ENCODE data around the gene SPAG4. TPM values are rescaled to one million over a fixed set of nuclear protein-coding genes. Genes with fewer than 3 reads are reported as not detected.

Gene SPAG4
- total and polyA plus RNA-seq, 7 donors: 0.49 to 2.1 (median 1.1) TPM

GRCh38 chr20:35588397-35588796 lies 27.2 kb upstream of the SPAG4 start:
- H3K27me3 ChIP-seq (ENCODE audit: insufficient read depth in 3 of 3, low read length in 2 of 3): no peaks in the 10 kb centered on the region
- DNase-seq: peak in 1 of 2 donors; percentile 7
- H3K9me3 ChIP-seq: no peaks in the 10 kb centered on the region
- intact Hi-C loops (cut with DNase I): no loop called here
- TF ChIP-seq, protein P1, sequence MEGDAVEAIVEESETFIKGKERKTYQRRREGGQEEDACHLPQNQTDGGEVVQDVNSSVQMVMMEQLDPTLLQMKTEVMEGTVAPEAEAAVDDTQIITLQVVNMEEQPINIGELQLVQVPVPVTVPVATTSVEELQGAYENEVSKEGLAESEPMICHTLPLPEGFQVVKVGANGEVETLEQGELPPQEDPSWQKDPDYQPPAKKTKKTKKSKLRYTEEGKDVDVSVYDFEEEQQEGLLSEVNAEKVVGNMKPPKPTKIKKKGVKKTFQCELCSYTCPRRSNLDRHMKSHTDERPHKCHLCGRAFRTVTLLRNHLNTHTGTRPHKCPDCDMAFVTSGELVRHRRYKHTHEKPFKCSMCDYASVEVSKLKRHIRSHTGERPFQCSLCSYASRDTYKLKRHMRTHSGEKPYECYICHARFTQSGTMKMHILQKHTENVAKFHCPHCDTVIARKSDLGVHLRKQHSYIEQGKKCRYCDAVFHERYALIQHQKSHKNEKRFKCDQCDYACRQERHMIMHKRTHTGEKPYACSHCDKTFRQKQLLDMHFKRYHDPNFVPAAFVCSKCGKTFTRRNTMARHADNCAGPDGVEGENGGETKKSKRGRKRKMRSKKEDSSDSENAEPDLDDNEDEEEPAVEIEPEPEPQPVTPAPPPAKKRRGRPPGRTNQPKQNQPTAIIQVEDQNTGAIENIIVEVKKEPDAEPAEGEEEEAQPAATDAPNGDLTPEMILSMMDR (IDR thresholded peaks at IDR 0.05): no peak
- no peaks in the 10 kb centered on the region for H3K4me1 ChIP-seq
- no peak overlapping the region for H3K4me3 ChIP-seq
- no peak for ATAC-seq
- WGBS, 3 donors: 85 to 89% (median 86%) methylated on average over 14 of the region's 14 CpGs
- H3K27ac ChIP-seq: no peak overlapping the region
- H3K36me3 ChIP-seq (ENCODE audit: insufficient read depth in 1 of 2, low read depth in 1 of 2): no peaks in the 10 kb centered on the region

GRCh38 chr20:35592339-35592974 lies 23.2 kb upstream of the SPAG4 start:
- intact Hi-C loops (cut with DNase I): loop anchor here in 1 of 2 donors (10.0 kb wide), 1 partner anchor 312 kb away; no protein-coding TSS in a partner anchor
- ATAC-seq: no peak
- H3K9me3 ChIP-seq: no peaks in the 10 kb centered on the region
- peaks cover 0 to 1% (median 0%) of the 10 kb centered on the region in 3 donors for H3K27me3 ChIP-seq (ENCODE audit: insufficient read depth in 3 of 3, low read length in 2 of 3)
- H3K4me3 ChIP-seq: no peak overlapping the region
- no peaks in the 10 kb centered on the region for H3K36me3 ChIP-seq (ENCODE audit: insufficient read depth in 1 of 2, low read depth in 1 of 2)
- H3K4me1 ChIP-seq: no peaks in the 10 kb centered on the region
- H3K27ac ChIP-seq: no peak overlapping the region
- DNase-seq: no peak
- WGBS, 3 donors: 25 to 40% (median 29%) methylated on average over 2 of the region's 2 CpGs
- TF ChIP-seq, protein P1 (IDR thresholded peaks at IDR 0.05): no peak

GRCh38 chr20:35595456-35595855 lies 20.2 kb upstream of the SPAG4 start:
- TF ChIP-seq, protein P1 (IDR thresholded peaks at IDR 0.05): no peak
- 85 to 92% (median 86%) methylated on average over 17 of the region's 17 CpGs for WGBS, 3 donors
- Histone ChIP-seq H3K4me1 (peaks cover under 1% of the 10 kb centered on the region), H3K36me3 (ENCODE audit: insufficient read depth in 1 of 2, low read depth in 1 of 2) (no peaks in the 10 kb centered on the region), H3K27me3 (ENCODE audit: insufficient read depth in 3 of 3, low read length in 2 of 3) (peaks cover 0 to 11% (median 1%) of the 10 kb centered on the region in 3 donors), H3K4me3 (no peak overlapping the region), H3K9me3 (no peaks in the 10 kb centered on the region), H3K27ac (no peak overlapping the region)
- intact Hi-C loops (cut with DNase I): loop anchor here in 1 of 2 donors (10.0 kb wide), 1 partner anchor 309 kb away; no protein-coding TSS in a partner anchor
- DNase-seq (no peak), ATAC-seq (no peak)

- TF ChIP-seq, protein P1 (IDR thresholded peaks at IDR 0.05): no peak
- no peaks in the 10 kb centered on the region for H3K9me3 ChIP-seq
- H3K27ac ChIP-seq: no peak overlapping the region
- H3K36me3 ChIP-seq (ENCODE audit: insufficient read depth in 1 of 2, low read depth in 1 of 2): no peaks in the 10 kb centered on the region
- DNase-seq (no peak), ATAC-seq (no peak)
- WGBS, 3 donors: 73 to 77% (median 74%) methylated on average over 7 of the region's 7 CpGs
- H3K27me3 ChIP-seq (ENCODE audit: insufficient read depth in 3 of 3, low read length in 2 of 3): peaks cover 0 to 11% (median 1%) of the 10 kb centered on the region in 3 donors
- peaks cover 5% of the 10 kb centered on the region for H3K4me1 ChIP-seq
- H3K4me3 ChIP-seq: no peak overlapping the region
- intact Hi-C loops (cut with DNase I): loop anchor here in 1 of 2 donors (10.0 kb wide), 1 partner anchor 309 kb away; no protein-coding TSS in a partner anchor
These were observed 19.7 kb upstream of the SPAG4 start for GRCh38 chr20:35595901-35596300.

Data from psoas muscle (tissue), 8 donors.